ENCODE measurements around the gene HTRA2.

DNA sequence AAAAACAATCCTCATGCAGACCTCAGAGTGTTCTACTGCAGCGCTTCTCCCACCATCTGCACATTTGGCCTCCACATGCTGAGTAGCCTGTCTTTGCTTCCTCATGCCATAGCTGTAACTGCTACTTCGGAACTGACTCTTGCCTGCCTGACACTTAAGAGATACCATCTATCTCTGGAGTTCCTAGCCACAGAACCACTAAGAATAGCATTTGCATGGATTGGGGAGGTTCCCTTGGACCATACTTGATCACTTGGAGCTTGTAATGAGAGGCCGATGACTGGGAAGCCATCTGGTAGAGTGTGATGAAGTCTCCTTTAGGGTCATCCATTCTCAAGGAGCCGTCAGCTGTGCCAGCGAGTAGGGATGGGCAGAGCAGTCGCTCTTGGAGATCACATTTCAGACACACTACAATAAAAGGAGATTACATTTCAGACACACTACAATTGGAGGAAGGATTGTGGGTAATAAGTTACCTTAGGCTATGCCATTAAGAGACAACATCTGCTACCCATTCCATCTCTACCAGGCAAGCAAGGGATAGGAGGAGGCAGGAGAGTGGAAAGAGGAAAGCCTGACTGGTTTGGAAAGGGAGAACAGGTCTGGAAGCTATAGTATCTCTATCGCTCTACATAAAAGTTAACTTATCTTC lies 46.6 kb downstream of the HTRA2 start:
- no peak for TF ChIP-seq SUZ12 (IDR thresholded peaks at IDR 0.05; ENCODE audit: extremely low read depth, insufficient read depth, insufficient read length)
- TF ChIP-seq ZNF274 (IDR thresholded peaks at IDR 0.05; ENCODE audit: low read depth, low read length) = no peak

Measured in NT2/D1 (cell line).